ENCODE measurements around the gene GLIS1. TPM values are rescaled to one million over a fixed set of nuclear protein-coding genes. Genes with fewer than 3 reads are reported as not detected.

GLIS1 gene
- total RNA-seq, 1 donor from 2014 or later, result 1.6 TPM

DNA sequence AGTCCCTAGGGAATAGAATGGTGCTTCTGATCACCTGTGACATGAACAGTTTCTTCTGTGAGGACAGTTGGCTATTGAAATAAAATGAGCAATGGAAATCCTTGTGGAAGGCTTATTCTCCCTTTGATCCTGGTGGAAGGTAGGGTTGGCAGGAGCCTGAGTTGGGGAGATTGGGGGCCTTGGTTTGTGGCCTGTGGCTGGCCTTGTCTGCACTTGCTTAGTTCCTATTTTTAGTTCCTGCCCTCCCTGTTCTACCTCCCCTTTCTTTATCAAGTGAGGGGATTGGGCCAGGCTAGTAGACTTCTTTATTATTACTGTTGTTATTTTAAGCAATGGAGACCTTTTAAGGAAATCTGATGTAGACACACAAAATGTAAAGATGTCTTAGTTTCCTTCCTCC lies 271.6 kb downstream of the GLIS1 start:
- H3K9me3 Mint-ChIP-seq, result no peaks in the 10 kb centered on the region
- no peaks in the 10 kb centered on the region for H3K27me3 Mint-ChIP-seq (ENCODE audit: low read depth)
- no peaks in the 10 kb centered on the region for H3K36me3 Mint-ChIP-seq
- H3K4me1 Mint-ChIP-seq, result peaks cover 4% of the 10 kb centered on the region
- H3K27ac Mint-ChIP-seq, result no peak overlapping the region
- TF ChIP-seq, protein P1, sequence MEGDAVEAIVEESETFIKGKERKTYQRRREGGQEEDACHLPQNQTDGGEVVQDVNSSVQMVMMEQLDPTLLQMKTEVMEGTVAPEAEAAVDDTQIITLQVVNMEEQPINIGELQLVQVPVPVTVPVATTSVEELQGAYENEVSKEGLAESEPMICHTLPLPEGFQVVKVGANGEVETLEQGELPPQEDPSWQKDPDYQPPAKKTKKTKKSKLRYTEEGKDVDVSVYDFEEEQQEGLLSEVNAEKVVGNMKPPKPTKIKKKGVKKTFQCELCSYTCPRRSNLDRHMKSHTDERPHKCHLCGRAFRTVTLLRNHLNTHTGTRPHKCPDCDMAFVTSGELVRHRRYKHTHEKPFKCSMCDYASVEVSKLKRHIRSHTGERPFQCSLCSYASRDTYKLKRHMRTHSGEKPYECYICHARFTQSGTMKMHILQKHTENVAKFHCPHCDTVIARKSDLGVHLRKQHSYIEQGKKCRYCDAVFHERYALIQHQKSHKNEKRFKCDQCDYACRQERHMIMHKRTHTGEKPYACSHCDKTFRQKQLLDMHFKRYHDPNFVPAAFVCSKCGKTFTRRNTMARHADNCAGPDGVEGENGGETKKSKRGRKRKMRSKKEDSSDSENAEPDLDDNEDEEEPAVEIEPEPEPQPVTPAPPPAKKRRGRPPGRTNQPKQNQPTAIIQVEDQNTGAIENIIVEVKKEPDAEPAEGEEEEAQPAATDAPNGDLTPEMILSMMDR (IDR thresholded peaks at IDR 0.05; ENCODE audit: unreplicated experiment), result no peak
- no peak overlapping the region for H3K4me3 Mint-ChIP-seq
- DNase-seq (ENCODE audit: low spot score in 2 of 2, unreplicated experiment in 2 of 2), result no peak

DNA sequence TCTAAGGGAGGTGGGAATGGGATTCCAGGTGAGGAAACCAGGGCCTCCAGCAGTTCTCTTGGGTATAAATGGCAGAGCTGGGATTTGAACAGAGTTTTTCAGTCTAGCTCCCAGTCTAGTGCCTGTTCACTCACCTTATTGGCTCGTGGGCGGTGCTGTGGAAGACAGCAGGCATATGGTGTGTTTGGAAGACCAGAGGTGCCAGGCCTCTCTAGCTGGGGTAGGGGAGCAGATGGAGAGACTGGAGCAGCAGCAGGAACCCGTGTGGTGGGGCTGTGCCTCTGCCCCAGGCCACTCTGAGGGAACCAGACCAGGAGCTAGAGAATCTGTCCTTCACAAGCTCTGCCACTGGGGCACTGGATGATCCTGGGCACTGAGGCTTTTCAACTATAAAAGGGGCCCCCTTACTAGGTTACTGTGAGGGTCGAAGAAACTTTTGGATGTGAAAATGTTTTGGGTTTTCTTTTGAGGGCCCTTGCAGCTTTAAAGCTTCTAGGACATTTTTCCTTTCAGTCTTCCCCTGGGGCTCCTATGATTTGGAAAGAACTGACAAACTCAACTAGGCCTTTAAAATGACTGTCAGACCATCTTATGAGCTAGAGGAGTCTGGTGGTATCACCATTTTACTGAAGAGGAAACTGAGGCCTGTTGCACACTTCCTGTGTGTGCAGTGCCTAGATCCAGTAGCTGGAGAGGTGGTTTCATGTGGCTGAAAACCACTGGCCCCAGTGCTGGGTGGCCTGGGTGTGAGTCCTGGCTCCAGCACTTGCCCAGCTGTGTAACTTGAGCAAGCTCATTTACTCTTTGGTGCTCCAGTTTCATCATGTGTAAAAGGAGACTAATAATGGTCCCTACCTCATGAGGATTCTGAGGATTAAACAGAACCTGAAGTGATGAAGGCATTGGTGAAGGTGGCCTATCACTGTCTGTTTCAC lies 273.7 kb downstream of the GLIS1 start:
- Mint-ChIP-seq H3K9me3 (no peaks in the 10 kb centered on the region), H3K36me3 (no peaks in the 10 kb centered on the region), H3K4me3 (no peak overlapping the region), H3K27me3 (ENCODE audit: low read depth) (no peaks in the 10 kb centered on the region), H3K27ac (no peak overlapping the region), H3K4me1 (peaks cover under 1% of the 10 kb centered on the region)
- TF ChIP-seq, protein P1 (IDR thresholded peaks at IDR 0.05; ENCODE audit: unreplicated experiment), result no peak
- no peak for DNase-seq (ENCODE audit: low spot score in 2 of 2, unreplicated experiment in 2 of 2)

DNA sequence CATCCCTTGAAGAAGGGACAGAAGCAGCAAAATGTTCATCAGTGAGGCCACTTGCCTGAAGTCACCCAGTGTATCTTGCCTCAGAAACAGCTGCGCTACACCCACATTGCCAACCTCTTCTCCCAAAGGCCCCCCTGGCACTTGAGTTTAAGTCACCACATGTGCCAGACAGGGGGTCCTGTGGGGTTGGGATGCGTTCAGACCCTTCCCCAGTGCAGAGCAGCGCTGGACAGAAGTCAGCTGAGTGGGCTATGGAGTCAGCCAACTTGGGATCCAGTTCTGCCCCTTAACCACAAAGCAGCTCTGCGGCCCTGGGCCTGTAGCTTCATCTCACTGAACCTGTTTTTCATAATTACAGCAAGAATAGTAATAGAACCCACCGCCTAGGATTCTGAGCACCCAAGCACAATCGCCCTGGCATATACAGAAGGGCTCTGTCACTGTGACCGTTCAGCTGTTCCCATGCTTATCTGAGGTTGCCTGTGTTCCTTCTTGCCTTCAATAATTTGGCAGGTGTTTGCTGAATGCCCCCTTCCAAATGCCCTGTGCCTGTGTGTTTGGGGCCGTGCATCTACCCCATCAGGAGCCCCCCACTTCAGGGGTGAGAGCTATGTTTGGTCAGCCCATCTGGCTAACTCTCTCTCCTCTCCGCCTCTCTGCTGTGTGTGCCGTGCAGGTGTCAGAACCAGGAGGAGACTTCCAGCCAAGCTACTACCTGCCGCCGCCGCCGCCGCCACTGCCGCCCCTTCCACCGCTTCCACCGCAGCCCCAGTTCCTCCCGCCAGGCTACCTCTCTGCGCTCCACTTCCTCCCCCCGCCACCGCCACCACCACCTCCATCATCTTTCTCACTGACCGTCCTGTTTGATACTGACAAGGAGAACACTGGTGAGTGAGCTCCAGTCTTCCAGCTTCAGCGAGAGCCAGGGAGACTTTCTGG lies 274.7 kb downstream of the GLIS1 start:
- DNase-seq (ENCODE audit: low spot score in 2 of 2, unreplicated experiment in 2 of 2), result no peak
- no peaks in the 10 kb centered on the region for H3K9me3 Mint-ChIP-seq
- no peaks in the 10 kb centered on the region for H3K36me3 Mint-ChIP-seq
- no peak overlapping the region for H3K27ac Mint-ChIP-seq
- TF ChIP-seq, protein P1 (IDR thresholded peaks at IDR 0.05; ENCODE audit: unreplicated experiment), result no peak
- H3K27me3 Mint-ChIP-seq (ENCODE audit: low read depth), result no peaks in the 10 kb centered on the region
- H3K4me3 Mint-ChIP-seq, result no peak overlapping the region
- no peaks in the 10 kb centered on the region for H3K4me1 Mint-ChIP-seq

DNA sequence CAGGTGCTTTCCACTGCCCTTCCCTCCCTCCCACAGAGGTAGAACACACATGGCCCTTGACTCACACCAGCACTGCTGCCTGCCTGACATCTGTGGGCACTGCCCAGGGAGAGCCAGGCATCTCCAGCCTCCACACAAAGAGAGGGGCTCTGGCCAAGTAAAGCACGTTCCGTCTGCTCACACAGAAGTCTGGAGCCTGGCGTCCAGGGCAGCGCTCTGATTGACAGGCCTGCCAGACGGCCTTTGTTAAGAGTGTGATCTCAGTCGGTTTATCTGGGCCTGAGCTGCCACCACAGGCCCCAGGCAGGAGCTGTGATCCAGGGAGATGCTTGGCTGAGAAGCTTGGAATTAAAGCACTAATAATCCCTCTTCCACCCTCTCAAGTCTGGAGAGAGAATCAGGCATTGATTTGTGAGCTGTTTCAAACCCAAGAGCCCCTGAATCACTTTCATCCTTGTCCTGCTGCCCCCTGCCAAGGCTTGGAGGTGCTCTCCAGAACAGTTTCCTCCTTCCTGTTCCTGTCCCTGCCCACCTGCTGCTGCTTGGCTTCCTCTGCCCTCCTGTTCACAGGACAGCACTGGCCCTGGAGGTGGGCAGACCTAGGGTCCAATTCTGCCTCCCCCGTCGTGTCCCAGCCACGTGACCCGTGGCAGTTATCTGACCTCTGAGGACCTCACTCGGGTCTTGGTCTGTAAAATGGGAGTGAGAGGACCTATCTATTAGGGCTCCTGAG lies 276.0 kb downstream of the GLIS1 start:
- H3K27ac Mint-ChIP-seq, result no peak overlapping the region
- no peak for DNase-seq (ENCODE audit: low spot score in 2 of 2, unreplicated experiment in 2 of 2)
- no peaks in the 10 kb centered on the region for H3K36me3 Mint-ChIP-seq
- no peaks in the 10 kb centered on the region for H3K9me3 Mint-ChIP-seq
- no peaks in the 10 kb centered on the region for H3K27me3 Mint-ChIP-seq (ENCODE audit: low read depth)
- TF ChIP-seq, protein P1 (IDR thresholded peaks at IDR 0.05; ENCODE audit: unreplicated experiment), result no peak
- H3K4me1 Mint-ChIP-seq, result no peaks in the 10 kb centered on the region
- H3K4me3 Mint-ChIP-seq, result no peak overlapping the region

DNA sequence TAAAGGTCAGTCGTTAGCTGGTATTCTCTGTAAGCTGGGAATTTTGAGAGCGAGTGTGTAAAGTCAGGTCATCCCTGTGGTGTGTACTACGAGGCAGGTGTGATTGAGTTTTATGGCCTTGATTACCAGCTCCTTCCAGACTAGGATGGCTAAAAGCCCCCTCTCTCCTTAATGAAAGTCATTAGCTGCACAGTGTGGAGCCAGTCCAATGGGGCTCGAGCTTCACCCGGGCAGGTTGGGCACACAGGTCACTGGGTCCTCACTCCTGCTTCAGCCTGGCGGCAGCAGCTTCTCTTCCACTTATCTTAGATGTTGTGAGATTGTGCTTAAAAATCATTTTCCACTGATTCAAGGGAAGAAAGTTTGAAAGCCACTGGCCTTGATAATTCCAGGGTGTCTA lies 276.8 kb downstream of the GLIS1 start:
- no peak overlapping the region for H3K4me3 Mint-ChIP-seq
- no peak for DNase-seq (ENCODE audit: low spot score in 2 of 2, unreplicated experiment in 2 of 2)
- TF ChIP-seq, protein P1 (IDR thresholded peaks at IDR 0.05; ENCODE audit: unreplicated experiment), result no peak
- no peaks in the 10 kb centered on the region for H3K36me3 Mint-ChIP-seq
- no peaks in the 10 kb centered on the region for H3K9me3 Mint-ChIP-seq
- no peaks in the 10 kb centered on the region for H3K4me1 Mint-ChIP-seq
- H3K27ac Mint-ChIP-seq, result no peak overlapping the region
- no peaks in the 10 kb centered on the region for H3K27me3 Mint-ChIP-seq (ENCODE audit: low read depth)

Measured in mesothelial cell of epicardium (in vitro differentiated cells).